H1 (cell line): ENCODE results near the gene TRAPPC12. TPM values are rescaled to one million over a fixed set of nuclear protein-coding genes. Genes with fewer than 3 reads are reported as not detected.

Experiments
- SUZ12 ChIP-seq: fragments of 200-600 bp; sonication (generic); IDR thresholded peaks from 2 replicates; pipeline ENCODE4 v1.6.1; 2012; ENCODE audit warnings: mild to moderate bottlenecking, inconsistent platforms, low read length, moderate library complexity, mixed read lengths
- TAF1 ChIP-seq: IDR thresholded peaks from 2 replicates; pipeline ENCODE4 v1.6.1; 2011; ENCODE audit warnings: mild to moderate bottlenecking, low read depth, low read length
- TEAD4 ChIP-seq: IDR thresholded peaks from 2 replicates; pipeline ENCODE4 v1.6.1; 2012; ENCODE audit warnings: low read depth, low read length, inconsistent platforms, mixed read lengths
- polyA plus RNA-seq, 7 experiments: library from polyadenylated mRNA; depleted of rRNA in 3 of 7; stranded (reverse) in 5 of 7; unstranded in 2 of 7; fragments of >200 nt in 5 of 7; fragments of 200-250 nt in 2 of 7; gene quantifications; 1 replicate in 5 of 7; 2 replicates in 1 of 7; 4 replicates in 1 of 7; pipeline versions ENCODE4 v1.2.1 to v1.2.3, GENCODE V29; 2011 to 2013; ENCODE audit warnings: missing spikeins in 2 of 7, mixed read lengths in 2 of 7
- total RNA-seq: library from RNA; stranded (reverse); fragmentation: NEBNext Ultra II Directional; extraction: Animal tissue kit (Norgen Biotek cat#: 25700); gene quantifications from 2 replicates; pipeline ENCODE4 v1.2.1, GENCODE V29; 2021
- TF ChIP-seq, protein P1 (sequence below): fragments of 300-600 bp; sonication (generic); IDR thresholded peaks from 2 replicates; pipeline ENCODE4 v1.7.1; 2012; ENCODE audit warnings: low read length, moderate library complexity, mild to moderate bottlenecking, inconsistent platforms; ENCODE audit not compliant: insufficient replicate concordance

The TRAPPC12 gene
- total and polyA plus RNA-seq, 2 of the 8 experiments (the other 6 are each of a cell fraction or from before 2014, with no cell fraction given), result 35.0 to 67.3 TPM

DNA sequence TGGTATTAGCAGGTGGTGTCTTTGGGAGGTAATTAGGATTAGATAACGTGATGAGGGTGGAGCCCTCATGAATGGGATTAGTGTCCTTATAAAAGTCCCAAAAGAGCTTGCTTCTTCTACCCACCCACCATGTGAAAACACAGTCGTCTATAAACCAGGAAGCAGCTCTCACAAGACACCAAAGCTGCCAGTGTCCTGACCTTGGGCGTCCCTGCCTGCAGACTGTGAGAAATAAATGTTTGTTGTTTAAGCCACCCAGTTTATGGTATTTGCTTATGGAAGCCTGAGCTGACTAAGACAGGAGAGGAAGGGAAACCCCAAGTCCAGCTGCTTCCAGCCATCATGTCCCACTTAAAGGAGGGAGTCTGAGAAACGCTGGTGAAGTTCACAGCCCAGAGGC is 126.3 kb downstream of the TRAPPC12 start (continued):
- TF ChIP-seq, protein P1, sequence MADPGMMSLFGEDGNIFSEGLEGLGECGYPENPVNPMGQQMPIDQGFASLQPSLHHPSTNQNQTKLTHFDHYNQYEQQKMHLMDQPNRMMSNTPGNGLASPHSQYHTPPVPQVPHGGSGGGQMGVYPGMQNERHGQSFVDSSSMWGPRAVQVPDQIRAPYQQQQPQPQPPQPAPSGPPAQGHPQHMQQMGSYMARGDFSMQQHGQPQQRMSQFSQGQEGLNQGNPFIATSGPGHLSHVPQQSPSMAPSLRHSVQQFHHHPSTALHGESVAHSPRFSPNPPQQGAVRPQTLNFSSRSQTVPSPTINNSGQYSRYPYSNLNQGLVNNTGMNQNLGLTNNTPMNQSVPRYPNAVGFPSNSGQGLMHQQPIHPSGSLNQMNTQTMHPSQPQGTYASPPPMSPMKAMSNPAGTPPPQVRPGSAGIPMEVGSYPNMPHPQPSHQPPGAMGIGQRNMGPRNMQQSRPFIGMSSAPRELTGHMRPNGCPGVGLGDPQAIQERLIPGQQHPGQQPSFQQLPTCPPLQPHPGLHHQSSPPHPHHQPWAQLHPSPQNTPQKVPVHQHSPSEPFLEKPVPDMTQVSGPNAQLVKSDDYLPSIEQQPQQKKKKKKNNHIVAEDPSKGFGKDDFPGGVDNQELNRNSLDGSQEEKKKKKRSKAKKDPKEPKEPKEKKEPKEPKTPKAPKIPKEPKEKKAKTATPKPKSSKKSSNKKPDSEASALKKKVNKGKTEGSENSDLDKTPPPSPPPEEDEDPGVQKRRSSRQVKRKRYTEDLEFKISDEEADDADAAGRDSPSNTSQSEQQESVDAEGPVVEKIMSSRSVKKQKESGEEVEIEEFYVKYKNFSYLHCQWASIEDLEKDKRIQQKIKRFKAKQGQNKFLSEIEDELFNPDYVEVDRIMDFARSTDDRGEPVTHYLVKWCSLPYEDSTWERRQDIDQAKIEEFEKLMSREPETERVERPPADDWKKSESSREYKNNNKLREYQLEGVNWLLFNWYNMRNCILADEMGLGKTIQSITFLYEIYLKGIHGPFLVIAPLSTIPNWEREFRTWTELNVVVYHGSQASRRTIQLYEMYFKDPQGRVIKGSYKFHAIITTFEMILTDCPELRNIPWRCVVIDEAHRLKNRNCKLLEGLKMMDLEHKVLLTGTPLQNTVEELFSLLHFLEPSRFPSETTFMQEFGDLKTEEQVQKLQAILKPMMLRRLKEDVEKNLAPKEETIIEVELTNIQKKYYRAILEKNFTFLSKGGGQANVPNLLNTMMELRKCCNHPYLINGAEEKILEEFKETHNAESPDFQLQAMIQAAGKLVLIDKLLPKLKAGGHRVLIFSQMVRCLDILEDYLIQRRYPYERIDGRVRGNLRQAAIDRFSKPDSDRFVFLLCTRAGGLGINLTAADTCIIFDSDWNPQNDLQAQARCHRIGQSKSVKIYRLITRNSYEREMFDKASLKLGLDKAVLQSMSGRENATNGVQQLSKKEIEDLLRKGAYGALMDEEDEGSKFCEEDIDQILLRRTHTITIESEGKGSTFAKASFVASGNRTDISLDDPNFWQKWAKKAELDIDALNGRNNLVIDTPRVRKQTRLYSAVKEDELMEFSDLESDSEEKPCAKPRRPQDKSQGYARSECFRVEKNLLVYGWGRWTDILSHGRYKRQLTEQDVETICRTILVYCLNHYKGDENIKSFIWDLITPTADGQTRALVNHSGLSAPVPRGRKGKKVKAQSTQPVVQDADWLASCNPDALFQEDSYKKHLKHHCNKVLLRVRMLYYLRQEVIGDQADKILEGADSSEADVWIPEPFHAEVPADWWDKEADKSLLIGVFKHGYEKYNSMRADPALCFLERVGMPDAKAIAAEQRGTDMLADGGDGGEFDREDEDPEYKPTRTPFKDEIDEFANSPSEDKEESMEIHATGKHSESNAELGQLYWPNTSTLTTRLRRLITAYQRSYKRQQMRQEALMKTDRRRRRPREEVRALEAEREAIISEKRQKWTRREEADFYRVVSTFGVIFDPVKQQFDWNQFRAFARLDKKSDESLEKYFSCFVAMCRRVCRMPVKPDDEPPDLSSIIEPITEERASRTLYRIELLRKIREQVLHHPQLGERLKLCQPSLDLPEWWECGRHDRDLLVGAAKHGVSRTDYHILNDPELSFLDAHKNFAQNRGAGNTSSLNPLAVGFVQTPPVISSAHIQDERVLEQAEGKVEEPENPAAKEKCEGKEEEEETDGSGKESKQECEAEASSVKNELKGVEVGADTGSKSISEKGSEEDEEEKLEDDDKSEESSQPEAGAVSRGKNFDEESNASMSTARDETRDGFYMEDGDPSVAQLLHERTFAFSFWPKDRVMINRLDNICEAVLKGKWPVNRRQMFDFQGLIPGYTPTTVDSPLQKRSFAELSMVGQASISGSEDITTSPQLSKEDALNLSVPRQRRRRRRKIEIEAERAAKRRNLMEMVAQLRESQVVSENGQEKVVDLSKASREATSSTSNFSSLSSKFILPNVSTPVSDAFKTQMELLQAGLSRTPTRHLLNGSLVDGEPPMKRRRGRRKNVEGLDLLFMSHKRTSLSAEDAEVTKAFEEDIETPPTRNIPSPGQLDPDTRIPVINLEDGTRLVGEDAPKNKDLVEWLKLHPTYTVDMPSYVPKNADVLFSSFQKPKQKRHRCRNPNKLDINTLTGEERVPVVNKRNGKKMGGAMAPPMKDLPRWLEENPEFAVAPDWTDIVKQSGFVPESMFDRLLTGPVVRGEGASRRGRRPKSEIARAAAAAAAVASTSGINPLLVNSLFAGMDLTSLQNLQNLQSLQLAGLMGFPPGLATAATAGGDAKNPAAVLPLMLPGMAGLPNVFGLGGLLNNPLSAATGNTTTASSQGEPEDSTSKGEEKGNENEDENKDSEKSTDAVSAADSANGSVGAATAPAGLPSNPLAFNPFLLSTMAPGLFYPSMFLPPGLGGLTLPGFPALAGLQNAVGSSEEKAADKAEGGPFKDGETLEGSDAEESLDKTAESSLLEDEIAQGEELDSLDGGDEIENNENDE, result no peak
- TF ChIP-seq TEAD4 (no peak), TAF1 (no peak), SUZ12 (no peak)
